Esophagus squamous epithelium (tissue), 4 donors: ENCODE data around the gene CTDSPL.

Source experiments
- POLR2A ChIP-seq, 4 donors: fragments of 450-650 bp; IDR thresholded peaks; one replicate each; pipeline ENCODE4 v1.6.1; 2017; ENCODE audit warnings: antibody characterized with exemption in 4 of 4, mild to moderate bottlenecking in 4 of 4, moderate library complexity in 3 of 4
- TF ChIP-seq, protein P1 (sequence below), 6 experiments: fragments of 450-650 bp in 4 of 6; fragments of 200-600 bp in 2 of 6; sonication (generic) in 2 of 6; IDR thresholded peaks; one replicate each; pipeline ENCODE4 v1.5.1; 2016 to 2019; ENCODE audit warnings: antibody characterized with exemption in 6 of 6, mild to moderate bottlenecking in 4 of 6, moderate library complexity in 4 of 6

DNA sequence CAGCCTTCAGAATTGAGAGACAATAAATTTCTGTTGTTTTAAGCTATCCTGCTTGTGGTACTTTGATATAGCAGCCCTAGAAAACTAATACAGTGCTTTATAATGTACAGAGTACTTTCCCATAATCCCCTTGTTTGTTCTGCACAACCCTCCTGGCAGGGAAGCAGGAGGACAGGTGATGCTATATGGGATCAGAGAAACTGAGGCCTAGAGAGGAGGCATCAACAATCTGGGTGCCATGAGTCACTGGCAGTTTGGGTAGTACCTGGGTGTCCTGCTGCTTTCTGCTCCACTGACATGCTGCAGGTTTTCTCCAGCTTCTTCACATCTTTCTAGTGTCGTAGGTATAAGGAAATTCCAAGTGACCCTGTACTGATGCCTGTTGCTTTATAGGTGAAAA, 55.0 kb downstream of the CTDSPL start:
- TF ChIP-seq, protein P1, sequence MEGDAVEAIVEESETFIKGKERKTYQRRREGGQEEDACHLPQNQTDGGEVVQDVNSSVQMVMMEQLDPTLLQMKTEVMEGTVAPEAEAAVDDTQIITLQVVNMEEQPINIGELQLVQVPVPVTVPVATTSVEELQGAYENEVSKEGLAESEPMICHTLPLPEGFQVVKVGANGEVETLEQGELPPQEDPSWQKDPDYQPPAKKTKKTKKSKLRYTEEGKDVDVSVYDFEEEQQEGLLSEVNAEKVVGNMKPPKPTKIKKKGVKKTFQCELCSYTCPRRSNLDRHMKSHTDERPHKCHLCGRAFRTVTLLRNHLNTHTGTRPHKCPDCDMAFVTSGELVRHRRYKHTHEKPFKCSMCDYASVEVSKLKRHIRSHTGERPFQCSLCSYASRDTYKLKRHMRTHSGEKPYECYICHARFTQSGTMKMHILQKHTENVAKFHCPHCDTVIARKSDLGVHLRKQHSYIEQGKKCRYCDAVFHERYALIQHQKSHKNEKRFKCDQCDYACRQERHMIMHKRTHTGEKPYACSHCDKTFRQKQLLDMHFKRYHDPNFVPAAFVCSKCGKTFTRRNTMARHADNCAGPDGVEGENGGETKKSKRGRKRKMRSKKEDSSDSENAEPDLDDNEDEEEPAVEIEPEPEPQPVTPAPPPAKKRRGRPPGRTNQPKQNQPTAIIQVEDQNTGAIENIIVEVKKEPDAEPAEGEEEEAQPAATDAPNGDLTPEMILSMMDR (IDR thresholded peaks at IDR 0.05) = no peak
- no peak for TF ChIP-seq POLR2A (IDR thresholded peaks at IDR 0.05)
